GM18505 (cell line): Measurements from ENCODE around the gene PRSS21.

Experiments used
- ATAC-seq: cut with Tn5 transposase; IDR thresholded peaks from one replicate; pipeline ENCODE4 v1.9.1; 2021; ENCODE audit not compliant: unreplicated experiment
- POLR2A ChIP-seq: IDR thresholded peaks from 4 replicates; pipeline ENCODE4 v1.6.1; 2011; ENCODE audit warnings: borderline replicate concordance; ENCODE audit not compliant: insufficient read depth, insufficient read length; ENCODE audit errors: extremely low read depth

The PRSS21 gene

DNA sequence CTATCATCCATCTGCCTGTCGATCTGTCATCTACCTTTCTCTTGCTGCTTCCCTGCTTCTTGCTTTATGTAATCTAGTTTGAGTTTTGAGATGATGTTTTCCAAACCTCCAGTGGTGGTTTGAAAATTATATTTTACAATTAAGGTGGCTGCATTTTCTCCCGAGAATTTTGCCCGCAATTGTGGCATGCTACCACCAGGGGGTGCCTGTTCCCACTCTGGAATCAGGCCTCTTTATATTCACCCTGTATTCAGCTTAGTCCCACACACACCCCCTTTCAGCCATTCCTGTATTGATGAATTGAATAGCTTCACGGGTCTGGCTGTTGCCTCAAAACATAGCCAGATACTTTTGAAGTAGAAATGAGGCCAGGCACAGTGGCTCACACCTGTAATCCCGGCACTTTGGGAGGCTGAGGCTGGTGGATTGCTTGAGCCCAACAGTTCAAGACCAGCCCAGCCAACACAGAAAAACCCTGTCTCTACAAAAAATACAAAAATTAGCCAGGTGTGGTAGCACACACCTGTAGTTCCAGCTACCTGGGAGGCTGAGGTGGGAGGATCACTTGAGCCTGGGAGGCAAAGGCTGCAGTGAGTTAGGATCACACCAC, 37.8 kb downstream of the PRSS21 start:
- ATAC-seq: no peak
- TF ChIP-seq POLR2A: no peak

DNA sequence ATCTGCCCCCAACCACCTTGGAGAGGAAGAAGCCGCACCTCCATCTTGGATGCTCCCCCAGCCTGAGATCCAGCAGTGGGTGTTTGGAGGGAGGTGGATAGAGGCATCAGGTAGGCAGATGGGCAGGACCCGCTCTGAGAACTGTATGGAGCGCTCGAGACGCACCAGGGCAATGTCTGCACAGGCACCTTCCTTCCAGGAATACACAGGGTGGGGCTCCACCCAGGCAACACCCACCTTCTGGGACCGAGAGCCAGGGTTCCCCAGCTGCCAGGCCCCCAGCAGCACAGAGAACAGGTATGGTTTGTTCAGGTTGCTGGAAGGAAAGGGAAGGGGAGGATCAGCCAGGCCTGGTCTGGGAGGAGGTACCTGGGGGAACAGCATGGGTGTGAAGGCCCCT, 38.5 kb downstream of the PRSS21 start:
- TF ChIP-seq POLR2A: no peak
- no peak for ATAC-seq

DNA sequence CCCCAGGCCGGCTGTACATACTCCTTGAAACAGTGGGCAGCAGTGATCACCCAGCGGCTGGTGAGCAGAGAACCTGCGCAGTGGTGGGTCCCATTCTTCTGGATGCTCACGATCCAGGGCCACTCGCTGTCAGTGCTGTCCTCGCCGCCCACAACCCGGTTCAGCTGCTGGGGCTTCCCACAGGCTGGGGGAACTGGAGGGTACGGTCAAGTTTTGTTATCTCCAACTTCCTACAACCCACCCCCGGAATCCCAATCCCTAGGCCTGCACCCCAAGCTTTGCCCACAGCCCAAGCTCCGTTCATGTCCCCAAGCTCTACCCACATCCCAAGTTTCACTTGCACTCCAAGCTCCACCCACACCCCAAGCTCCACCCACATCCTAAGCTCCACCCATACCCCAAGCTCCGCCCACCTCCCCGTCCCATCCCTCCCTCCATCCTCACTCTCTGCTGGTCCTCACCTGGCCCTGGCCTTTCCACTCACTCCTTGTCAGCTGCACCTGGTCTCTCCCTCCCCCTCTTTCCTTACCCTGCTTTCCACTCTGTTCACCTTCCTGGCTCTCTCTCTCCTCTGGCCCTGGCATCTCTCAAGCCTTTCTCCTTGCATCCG, 39.1 kb downstream of the PRSS21 start:
- ATAC-seq: no peak
- no peak for TF ChIP-seq POLR2A

DNA sequence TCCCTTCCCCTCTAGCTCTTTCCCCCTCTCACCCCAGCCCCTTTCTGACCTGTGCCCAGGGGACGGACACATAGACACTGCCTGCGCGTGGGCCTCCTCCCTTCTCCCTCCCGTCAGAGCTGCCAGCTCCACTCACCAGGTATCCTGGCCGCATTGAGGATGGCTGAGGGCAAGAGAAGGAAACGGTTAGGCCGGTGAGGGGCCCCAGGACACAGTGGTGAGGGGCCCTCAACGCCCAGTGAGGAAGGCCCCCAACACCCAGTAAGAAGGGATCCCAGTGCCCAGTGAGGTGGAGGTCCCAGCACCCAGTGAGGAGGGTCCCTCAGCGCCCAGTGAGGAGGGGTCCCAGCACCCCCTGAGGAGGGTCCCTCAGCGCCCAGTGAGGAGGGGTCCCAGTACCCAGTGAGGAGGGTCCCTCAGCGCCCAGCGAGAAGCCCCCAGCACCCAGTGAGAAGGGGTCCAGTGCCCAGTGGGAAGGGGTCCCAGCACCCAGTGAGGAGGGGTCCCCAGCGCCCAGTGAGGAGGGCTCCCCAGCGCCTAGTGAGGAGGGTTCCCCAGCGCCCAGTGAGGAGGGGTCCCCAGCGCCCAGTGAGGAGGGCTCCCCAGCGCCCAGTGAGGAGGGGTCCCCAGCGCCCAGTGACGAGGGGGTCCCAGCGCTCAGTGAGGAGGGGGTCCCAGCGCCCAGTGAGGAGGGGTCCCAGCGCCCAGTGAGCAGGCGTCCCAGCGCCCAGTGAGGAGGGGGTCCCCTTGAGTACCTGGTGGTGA, 39.8 kb downstream of the PRSS21 start:
- no peak for TF ChIP-seq POLR2A
- ATAC-seq: no peak

DNA sequence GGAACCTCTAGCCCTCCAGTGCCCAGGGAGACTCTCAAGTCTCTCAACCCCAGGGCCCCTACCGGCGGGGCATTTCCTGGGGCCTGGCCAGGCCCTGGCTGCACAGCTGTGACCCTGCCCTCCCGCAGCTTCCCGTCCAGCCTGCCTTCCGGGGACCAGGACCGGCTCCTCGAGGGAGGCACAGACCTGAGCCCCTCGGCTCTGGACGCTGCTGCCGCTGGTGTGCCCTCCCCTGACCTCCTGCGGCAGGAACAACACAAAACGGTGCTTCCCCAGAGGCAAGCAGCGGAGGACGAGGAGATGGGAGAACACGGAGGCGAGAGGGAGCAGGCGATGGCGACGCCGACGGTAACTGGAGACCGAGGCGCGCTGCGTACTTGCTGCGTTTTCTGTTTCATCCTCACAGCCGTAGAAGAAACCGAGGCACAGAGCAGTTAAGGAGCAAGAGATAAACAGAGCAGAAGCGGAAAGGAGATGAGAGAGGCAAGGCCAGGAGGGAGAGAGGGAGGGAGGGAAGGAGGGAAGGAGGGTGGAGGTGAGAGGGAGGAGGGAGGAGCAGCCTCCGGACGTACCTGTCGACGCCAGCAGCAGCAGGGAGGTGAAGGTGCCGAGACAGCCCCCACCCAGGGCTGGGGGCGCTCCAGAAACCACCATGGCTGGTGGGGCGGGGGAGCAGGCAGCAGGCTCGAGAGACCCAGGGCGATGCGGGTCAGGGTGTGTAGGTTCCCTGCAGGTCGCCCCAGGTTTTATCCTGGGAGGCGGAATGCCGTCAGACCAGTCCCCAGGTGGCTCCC, 40.6 kb downstream of the PRSS21 start, which contains the start of gene PRSS22:
PRSS22 (minus strand) TSS at position 720 of the 794 bp plus-strand sequence; CDS start at position 654, 66 bp downstream.
- no peak for TF ChIP-seq POLR2A
- ATAC-seq: no peak

DNA sequence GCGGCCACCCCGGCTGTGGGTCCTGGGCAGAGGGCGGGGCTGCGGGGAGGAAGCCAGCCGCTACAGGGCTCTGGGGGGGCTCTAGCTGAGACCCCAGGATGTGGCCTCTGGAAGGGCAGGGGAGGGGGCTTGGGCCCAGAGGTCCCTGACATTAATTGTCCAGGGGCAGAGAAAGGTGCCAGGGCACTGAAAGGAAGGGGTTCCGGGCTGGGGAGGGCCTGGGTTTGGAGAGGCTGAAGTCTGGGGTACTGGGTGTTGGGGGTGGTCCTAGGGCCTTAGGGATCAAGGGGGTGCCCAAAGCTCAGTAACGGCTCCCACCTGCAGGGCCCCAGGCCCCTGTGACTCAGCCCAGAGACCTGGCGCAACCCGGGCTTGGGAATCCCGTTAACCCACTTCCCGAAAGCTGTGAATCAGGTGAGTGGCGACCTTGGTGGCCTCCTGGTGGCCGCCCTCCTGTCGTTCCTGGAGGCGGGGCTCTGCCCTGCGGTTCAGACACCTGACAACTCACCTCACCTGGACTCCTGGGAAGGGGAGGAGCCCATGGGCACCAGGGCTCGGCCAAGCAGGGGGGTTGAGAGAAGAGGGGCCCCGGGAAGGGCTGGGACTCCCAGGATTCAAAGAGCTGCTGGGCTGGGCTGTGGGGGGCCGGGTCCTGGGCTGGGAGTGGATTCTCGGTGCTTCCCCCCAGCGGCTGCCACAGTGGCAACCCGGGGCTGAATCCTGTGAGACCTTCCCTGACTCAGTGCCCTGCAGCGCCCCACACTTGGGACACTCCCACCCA, 41.4 kb downstream of the PRSS21 start:
- no peak for TF ChIP-seq POLR2A
- ATAC-seq: no peak

DNA sequence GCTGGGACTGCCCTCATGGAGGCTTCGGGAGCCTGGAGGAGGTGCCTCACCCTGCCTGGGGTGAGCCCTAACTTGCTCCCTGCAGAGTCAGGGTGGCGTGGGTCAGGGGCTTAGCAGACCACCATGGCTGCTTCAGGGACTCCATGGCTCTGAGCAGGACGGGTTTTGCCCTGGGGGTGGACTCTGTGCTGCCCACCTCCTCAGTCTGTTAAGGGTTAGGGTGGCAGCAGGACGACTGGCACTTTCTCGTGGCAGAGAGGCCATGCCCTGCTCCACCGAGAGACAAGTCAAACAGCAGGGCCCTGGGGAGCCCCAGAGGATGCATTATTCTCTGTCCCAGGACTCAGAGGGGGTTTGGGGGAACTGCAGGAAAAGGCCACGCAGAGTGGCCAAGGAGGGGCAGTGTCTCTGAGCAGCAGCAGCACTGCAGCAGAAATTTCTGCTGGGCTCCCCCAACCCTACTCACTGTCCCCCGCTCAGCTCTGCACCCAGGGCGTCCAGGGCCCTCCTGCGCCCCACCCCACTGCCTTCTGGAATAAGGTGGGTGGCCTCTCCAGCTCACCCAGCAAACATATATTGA, 42.7 kb downstream of the PRSS21 start:
- TF ChIP-seq POLR2A: no peak
- no peak for ATAC-seq

DNA sequence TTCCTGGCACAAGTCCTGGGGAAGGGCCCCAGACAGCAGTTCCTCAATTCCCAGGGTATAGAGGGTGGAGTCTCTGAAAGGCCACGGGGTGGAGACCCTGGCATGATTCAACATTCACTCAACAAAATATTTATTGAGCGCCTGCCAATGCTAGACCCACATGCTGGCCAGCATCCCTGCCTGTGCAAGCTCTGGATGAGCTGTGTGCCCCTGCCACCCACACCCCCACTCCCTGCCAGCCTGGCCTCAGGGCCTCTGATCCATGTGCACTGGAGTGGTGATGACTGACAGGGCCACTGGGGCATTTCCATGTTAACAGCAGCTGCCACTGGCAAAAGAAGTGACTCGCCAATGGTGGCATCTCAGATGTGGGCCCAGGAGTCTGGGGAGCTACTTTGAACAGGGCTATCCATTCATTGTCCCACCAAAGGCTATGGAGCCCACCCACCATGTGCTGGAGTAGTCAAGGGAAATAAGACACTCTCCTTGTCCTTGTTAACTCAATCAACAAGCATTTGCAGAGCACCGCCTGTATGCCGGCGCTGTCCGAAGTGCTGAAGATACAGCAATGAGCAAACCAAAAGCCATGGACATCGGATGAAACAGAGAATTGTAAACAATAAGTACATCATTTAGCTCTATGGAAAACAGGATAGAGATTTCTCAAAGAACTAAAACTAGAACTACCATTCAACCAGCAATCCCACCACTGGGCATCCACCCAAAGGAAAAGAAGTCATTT, 44.0 kb downstream of the PRSS21 start:
- no peak for TF ChIP-seq POLR2A
- no peak for ATAC-seq

DNA sequence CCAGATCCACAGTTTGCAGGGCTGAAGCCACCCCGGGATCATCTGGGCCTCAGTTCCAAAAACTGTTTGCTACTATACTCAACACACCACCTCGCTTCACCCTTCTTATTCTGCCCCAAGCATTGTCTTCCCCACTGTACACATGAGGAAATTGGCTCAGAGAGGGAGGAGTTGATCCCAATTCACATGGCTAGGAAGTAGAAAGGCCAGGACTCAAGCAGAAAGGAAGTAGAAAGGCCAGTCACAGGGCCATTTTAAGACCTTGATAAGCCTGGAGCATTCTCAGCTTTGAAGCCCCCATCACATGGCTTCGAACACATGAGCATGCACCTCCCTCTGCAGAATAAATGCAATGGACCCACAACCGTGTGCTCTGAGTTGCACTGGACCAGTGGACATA, 48.6 kb downstream of the PRSS21 start:
- ATAC-seq: no peak
- no peak for TF ChIP-seq POLR2A

DNA sequence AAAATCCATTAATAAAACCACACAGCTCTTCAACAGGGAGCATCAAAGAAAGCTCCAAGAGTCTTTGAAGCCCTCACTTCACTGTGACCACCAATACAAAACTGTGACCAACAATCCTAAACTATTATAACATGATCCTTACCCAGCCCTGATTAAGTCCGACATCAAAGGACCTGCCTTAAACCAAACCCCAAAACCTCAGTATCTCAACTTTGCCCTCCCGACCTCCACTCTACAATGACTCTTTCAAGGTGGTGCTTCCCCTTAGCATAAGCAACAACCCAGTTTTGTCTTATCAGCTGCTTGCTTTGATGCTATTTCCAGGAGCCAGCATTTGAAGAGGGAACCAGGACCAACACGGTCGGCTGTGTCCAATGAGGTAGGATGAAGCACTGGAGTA, 49.4 kb downstream of the PRSS21 start:
- no peak for ATAC-seq
- TF ChIP-seq POLR2A: no peak

DNA sequence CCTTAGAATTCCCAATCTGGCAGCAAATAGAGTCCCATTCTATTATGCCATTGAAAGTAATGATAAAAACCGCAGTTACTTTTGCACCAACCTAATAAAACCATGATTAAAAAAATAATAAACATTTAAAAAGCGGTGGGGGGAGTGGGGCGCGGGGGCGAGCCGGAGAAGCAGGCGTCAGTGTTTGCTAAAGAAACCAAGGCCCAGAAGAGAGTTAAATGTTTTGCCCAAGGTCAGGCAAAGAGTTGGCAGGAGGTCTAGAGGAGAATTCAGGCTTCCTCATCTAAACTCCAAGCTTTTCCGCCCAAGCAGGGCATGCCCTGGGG, 50.6 kb downstream of the PRSS21 start:
- TF ChIP-seq POLR2A: no peak
- no peak for ATAC-seq
